Measurements from ENCODE around the gene ARL9. TPM values are rescaled to one million over a fixed set of nuclear protein-coding genes. Genes with fewer than 3 reads are reported as not detected.

ARL9 gene
- polyA plus RNA-seq, 1 donor: 0.63 TPM

- no peaks in the 10 kb centered on the region for H3K27me3 ChIP-seq (ENCODE audit: control insufficient read depth, insufficient read depth, low read length)
These were observed 37.5 kb upstream of the ARL9 start for GRCh38 chr4:56468097-56468422.

GRCh38 chr4:56469489-56470210 is 35.9 kb upstream of the ARL9 start:
- Histone ChIP-seq H3K9me3 (ENCODE audit: control insufficient read depth, low read depth, low read length) (no peaks in the 10 kb centered on the region), H3K4me1 (ENCODE audit: control insufficient read depth, insufficient read depth, low read length) (peaks cover 8% of the 10 kb centered on the region), H3K27ac (ENCODE audit: low read length) (no peak overlapping the region), H3K4me3 (ENCODE audit: low read length) (no peak overlapping the region), H3K36me3 (ENCODE audit: control insufficient read depth, insufficient read depth, low read length) (peaks cover 25% of the 10 kb centered on the region), H3K27me3 (ENCODE audit: control insufficient read depth, insufficient read depth, low read length) (no peaks in the 10 kb centered on the region)
- no peak for DNase-seq
- WGBS (ENCODE audit: insufficient coverage, low lambda C conversion rate): 97% methylated on average over 5 of the region's 6 CpGs

More at GRCh38 chr4:56468097-56468422, 37.5 kb upstream of the ARL9 start:
- Histone ChIP-seq H3K36me3 (ENCODE audit: control insufficient read depth, insufficient read depth, low read length) (peaks cover 16% of the 10 kb centered on the region), H3K27ac (ENCODE audit: low read length) (peak overlapping the region; percentile 91), H3K9me3 (ENCODE audit: control insufficient read depth, low read depth, low read length) (no peaks in the 10 kb centered on the region), H3K4me3 (ENCODE audit: low read length) (peak overlapping the region; percentile 91), H3K4me1 (ENCODE audit: control insufficient read depth, insufficient read depth, low read length) (peaks cover 8% of the 10 kb centered on the region)
- DNase-seq: no peak
- no CpG with 5 or more reads among the region's 10 CpGs for WGBS (ENCODE audit: insufficient coverage, low lambda C conversion rate)

GRCh38 chr4:56475917-56476316 is 29.7 kb upstream of the ARL9 start:
- Histone ChIP-seq H3K4me3 (ENCODE audit: low read length) (no peak overlapping the region), H3K36me3 (ENCODE audit: control insufficient read depth, insufficient read depth, low read length) (peaks cover 57% of the 10 kb centered on the region), H3K9me3 (ENCODE audit: control insufficient read depth, low read depth, low read length) (no peaks in the 10 kb centered on the region), H3K27me3 (ENCODE audit: control insufficient read depth, insufficient read depth, low read length) (no peaks in the 10 kb centered on the region), H3K4me1 (ENCODE audit: control insufficient read depth, insufficient read depth, low read length) (no peaks in the 10 kb centered on the region), H3K27ac (ENCODE audit: low read length) (no peak overlapping the region)
- DNase-seq: no peak
- no CpG with 5 or more reads among the region's 2 CpGs for WGBS (ENCODE audit: insufficient coverage, low lambda C conversion rate)

GRCh38 chr4:56477192-56477702 is 28.3 kb upstream of the ARL9 start:
- Histone ChIP-seq H3K36me3 (ENCODE audit: control insufficient read depth, insufficient read depth, low read length) (peaks cover 59% of the 10 kb centered on the region), H3K27me3 (ENCODE audit: control insufficient read depth, insufficient read depth, low read length) (no peaks in the 10 kb centered on the region), H3K27ac (ENCODE audit: low read length) (no peak overlapping the region), H3K4me3 (ENCODE audit: low read length) (no peak overlapping the region), H3K9me3 (ENCODE audit: control insufficient read depth, low read depth, low read length) (no peaks in the 10 kb centered on the region), H3K4me1 (ENCODE audit: control insufficient read depth, insufficient read depth, low read length) (no peaks in the 10 kb centered on the region)
- WGBS (ENCODE audit: insufficient coverage, low lambda C conversion rate): 93% methylated on average over 3 of the region's 5 CpGs
- DNase-seq: no peak

- H3K27ac ChIP-seq (ENCODE audit: low read length): no peak overlapping the region
- H3K4me1 ChIP-seq (ENCODE audit: control insufficient read depth, insufficient read depth, low read length): no peaks in the 10 kb centered on the region
- H3K27me3 ChIP-seq (ENCODE audit: control insufficient read depth, insufficient read depth, low read length): no peaks in the 10 kb centered on the region
- peaks cover 61% of the 10 kb centered on the region for H3K36me3 ChIP-seq (ENCODE audit: control insufficient read depth, insufficient read depth, low read length)
- no peaks in the 10 kb centered on the region for H3K9me3 ChIP-seq (ENCODE audit: control insufficient read depth, low read depth, low read length)
- no peak for DNase-seq
- no peak overlapping the region for H3K4me3 ChIP-seq (ENCODE audit: low read length)
- WGBS (ENCODE audit: insufficient coverage, low lambda C conversion rate): 100% methylated on average over 3 of the region's 3 CpGs
These were observed 24.9 kb upstream of the ARL9 start for GRCh38 chr4:56480691-56481090.

- WGBS (ENCODE audit: insufficient coverage, low lambda C conversion rate): 100% methylated on average over 1 of the region's 1 CpG
- H3K27me3 ChIP-seq (ENCODE audit: control insufficient read depth, insufficient read depth, low read length): no peaks in the 10 kb centered on the region
- H3K9me3 ChIP-seq (ENCODE audit: control insufficient read depth, low read depth, low read length): no peaks in the 10 kb centered on the region
- no peak for DNase-seq
- no peak overlapping the region for H3K4me3 ChIP-seq (ENCODE audit: low read length)
- no peaks in the 10 kb centered on the region for H3K4me1 ChIP-seq (ENCODE audit: control insufficient read depth, insufficient read depth, low read length)
- peaks cover 52% of the 10 kb centered on the region for H3K36me3 ChIP-seq (ENCODE audit: control insufficient read depth, insufficient read depth, low read length)
- no peak overlapping the region for H3K27ac ChIP-seq (ENCODE audit: low read length)
These were observed 9.3 kb upstream of the ARL9 start for GRCh38 chr4:56496241-56496640.

- Histone ChIP-seq H3K36me3 (ENCODE audit: control insufficient read depth, insufficient read depth, low read length) (no peaks in the 10 kb centered on the region), H3K9me3 (ENCODE audit: control insufficient read depth, low read depth, low read length) (no peaks in the 10 kb centered on the region), H3K4me3 (ENCODE audit: low read length) (no peak overlapping the region), H3K27me3 (ENCODE audit: control insufficient read depth, insufficient read depth, low read length) (peaks cover 10% of the 10 kb centered on the region), H3K27ac (ENCODE audit: low read length) (no peak overlapping the region), H3K4me1 (ENCODE audit: control insufficient read depth, insufficient read depth, low read length) (peaks cover 4% of the 10 kb centered on the region)
- no peak for DNase-seq
These were observed 5.5 kb downstream of the ARL9 start for GRCh38 chr4:56511098-56511497.

GRCh38 chr4:56512166-56512565 is 6.6 kb downstream of the ARL9 start:
- Histone ChIP-seq H3K27ac (ENCODE audit: low read length) (no peak overlapping the region), H3K4me1 (ENCODE audit: control insufficient read depth, insufficient read depth, low read length) (no peaks in the 10 kb centered on the region), H3K9me3 (ENCODE audit: control insufficient read depth, low read depth, low read length) (no peaks in the 10 kb centered on the region), H3K27me3 (ENCODE audit: control insufficient read depth, insufficient read depth, low read length) (peaks cover 1% of the 10 kb centered on the region), H3K36me3 (ENCODE audit: control insufficient read depth, insufficient read depth, low read length) (no peaks in the 10 kb centered on the region), H3K4me3 (ENCODE audit: low read length) (no peak overlapping the region)
- DNase-seq: no peak
- whole genome bisulfite sequencing (ENCODE audit: insufficient coverage, low lambda C conversion rate): no CpG with 5 or more reads among the region's 1 CpG

- no peak overlapping the region for H3K27ac ChIP-seq (ENCODE audit: low read length)
- H3K4me1 ChIP-seq (ENCODE audit: control insufficient read depth, insufficient read depth, low read length): no peaks in the 10 kb centered on the region
- no peaks in the 10 kb centered on the region for H3K36me3 ChIP-seq (ENCODE audit: control insufficient read depth, insufficient read depth, low read length)
- no peaks in the 10 kb centered on the region for H3K9me3 ChIP-seq (ENCODE audit: control insufficient read depth, low read depth, low read length)
- no peaks in the 10 kb centered on the region for H3K27me3 ChIP-seq (ENCODE audit: control insufficient read depth, insufficient read depth, low read length)
- DNase-seq: no peak
- H3K4me3 ChIP-seq (ENCODE audit: low read length): no peak overlapping the region
- 60% methylated on average over 1 of the region's 2 CpGs for WGBS (ENCODE audit: insufficient coverage, low lambda C conversion rate)
These were observed 7.9 kb downstream of the ARL9 start for GRCh38 chr4:56513517-56513916.

- WGBS (ENCODE audit: insufficient coverage, low lambda C conversion rate): no CpG with 5 or more reads among the region's 68 CpGs
These were observed 24.9 kb downstream of the ARL9 start for GRCh38 chr4:56530269-56531148.

More at GRCh38 chr4:56530269-56531148, 24.9 kb downstream of the ARL9 start:
- Histone ChIP-seq H3K4me3 (ENCODE audit: low read length) (peak overlapping the region; percentile 45), H3K4me1 (ENCODE audit: control insufficient read depth, insufficient read depth, low read length) (peaks cover 6% of the 10 kb centered on the region), H3K9me3 (ENCODE audit: control insufficient read depth, low read depth, low read length) (no peaks in the 10 kb centered on the region), H3K27me3 (ENCODE audit: control insufficient read depth, insufficient read depth, low read length) (peaks cover 45% of the 10 kb centered on the region), H3K27ac (ENCODE audit: low read length) (no peak overlapping the region), H3K36me3 (ENCODE audit: control insufficient read depth, insufficient read depth, low read length) (no peaks in the 10 kb centered on the region)
- DNase-seq: peak; percentile 49 to 62

Data from large intestine (tissue), 3 donors.